GM19351 (cell line): ENCODE measurements around the gene TREM1.
A peak's percentile ranks its signal among the peaks of the same experiment; 100 is the strongest.
"Not testable (repeated sequence)": the region's sequence is repeated elsewhere in the genome, so short reads cannot be mapped to it uniquely, and the experiment has no call there.

Source experiments
- ATAC-seq: cut with Tn5 transposase; IDR thresholded peaks from one replicate; pipeline ENCODE4 v1.9.1; 2021; ENCODE audit warnings: mild to moderate bottlenecking, moderate library complexity; ENCODE audit not compliant: unreplicated experiment

TREM1 gene

DNA sequence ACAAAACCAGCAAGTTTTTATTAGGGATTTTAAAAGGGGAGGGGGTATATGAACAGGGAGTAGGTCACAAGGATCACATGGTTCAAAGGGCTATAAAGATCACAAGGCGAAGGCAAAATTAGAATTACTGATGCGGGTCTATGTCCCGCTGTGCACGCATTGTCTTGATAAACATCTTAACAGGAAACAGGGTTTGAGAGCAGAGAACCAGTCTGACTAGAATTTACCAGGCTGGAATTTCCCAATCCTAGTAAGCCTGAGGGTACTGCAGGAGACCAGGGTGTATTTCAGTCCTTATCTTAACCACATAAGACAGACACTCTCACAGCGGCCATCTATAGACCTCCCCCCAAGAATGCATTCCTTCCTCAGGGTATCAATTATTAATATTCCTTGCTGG lies 10.8 kb upstream of the TREM1 start:
- not testable (repeated sequence) for ATAC-seq

DNA sequence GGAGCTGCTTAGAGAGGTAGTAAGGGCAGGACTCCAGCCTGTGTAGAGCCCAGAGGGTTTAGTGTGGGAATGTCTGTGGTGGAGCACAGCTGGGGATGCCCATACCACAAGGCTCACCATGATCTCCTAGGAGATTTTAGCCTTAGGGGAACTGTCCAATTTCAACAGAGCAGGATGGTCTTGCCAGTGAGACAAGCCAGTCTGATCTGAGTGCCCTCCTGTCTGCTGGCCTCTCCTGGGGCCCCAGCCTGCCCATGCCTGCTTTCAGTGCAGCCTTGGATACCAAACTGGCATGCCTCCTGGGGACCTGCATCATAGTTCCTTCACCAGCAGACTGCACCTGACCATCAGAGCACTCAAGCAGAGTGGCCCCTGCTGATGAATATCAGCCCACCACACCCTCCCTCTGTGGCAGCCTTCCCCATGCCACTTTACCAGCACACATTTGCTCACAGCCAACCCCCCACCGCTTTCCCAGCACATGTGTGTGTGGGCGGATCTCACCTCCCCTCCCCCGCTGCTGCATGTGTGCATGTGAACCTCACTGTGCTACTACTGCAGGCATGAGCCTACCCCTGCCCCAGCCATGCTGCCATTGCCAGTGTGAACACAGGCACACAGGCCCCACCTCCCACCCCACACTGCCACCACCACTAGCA lies 7.9 kb upstream of the TREM1 start:
- no peak for ATAC-seq

DNA sequence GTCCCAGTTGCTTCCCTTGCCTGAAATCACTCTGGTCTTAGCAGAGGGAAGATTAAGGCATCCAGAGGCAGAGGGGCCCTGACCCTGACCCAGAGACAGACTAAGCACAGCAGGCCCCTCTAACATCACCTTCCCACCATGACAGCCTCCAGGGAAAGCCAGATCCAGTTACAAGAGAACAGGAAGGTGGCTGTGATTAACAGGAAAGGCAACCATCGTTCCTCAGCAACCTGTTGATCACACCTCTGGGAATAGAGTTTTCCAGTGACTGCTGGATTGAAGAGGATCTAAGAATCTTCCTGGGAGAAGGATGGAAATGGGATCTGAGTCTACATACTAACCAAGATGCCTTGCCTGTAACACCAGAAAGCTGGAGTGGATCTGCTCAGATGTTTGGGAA lies 5.2 kb upstream of the TREM1 start:
- no peak for ATAC-seq

- no peak for ATAC-seq
These were observed 3.3 kb upstream of the TREM1 start for GRCh38 chr6:41289815-41290214.

DNA sequence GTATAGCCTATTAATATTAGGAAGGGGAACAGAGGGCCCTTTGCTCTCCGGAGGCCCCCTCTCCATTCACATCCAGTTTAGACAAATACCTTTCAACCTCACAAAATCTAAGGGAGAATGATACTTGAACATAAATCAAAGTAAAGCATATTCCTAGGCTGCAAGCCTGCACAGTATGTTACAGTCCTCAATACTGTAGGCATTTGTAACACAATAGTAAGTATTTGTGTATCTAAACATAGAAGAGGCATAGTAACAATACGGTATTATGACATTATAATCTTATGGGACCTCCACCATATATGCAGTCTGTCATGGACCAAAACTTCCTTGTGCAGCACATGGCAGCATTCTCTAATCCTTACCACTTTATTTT lies 2.3 kb upstream of the TREM1 start:
- no peak for ATAC-seq

- peak; percentile 89 for ATAC-seq
These were observed 1.7 kb upstream of the TREM1 start for GRCh38 chr6:41288030-41288753.

DNA sequence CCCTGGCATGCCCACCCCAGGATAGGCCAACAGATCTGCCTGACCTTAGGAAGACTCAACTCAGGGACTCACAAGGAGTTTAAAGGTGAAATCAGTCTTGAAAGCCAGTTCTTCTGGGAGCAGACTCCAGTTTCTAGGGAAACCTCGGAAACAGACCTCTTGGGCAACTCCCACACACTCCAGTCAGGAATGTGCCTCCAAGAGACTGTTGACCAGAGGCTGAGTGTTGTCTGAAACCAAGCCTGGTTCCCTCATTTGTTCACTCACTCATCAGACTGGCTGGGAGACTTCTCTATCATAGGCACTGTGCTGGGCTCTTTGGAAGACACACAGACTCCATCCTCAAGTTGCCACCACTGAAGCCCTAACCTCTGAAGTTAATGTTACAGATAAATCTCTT lies 1.8 kb downstream of the TREM1 start:
- ATAC-seq, result no peak

- no peak for ATAC-seq
These were observed 2.9 kb downstream of the TREM1 start for GRCh38 chr6:41283600-41283999.

- no peak for ATAC-seq
These were observed 6.0 kb downstream of the TREM1 start for GRCh38 chr6:41280381-41281057.

DNA sequence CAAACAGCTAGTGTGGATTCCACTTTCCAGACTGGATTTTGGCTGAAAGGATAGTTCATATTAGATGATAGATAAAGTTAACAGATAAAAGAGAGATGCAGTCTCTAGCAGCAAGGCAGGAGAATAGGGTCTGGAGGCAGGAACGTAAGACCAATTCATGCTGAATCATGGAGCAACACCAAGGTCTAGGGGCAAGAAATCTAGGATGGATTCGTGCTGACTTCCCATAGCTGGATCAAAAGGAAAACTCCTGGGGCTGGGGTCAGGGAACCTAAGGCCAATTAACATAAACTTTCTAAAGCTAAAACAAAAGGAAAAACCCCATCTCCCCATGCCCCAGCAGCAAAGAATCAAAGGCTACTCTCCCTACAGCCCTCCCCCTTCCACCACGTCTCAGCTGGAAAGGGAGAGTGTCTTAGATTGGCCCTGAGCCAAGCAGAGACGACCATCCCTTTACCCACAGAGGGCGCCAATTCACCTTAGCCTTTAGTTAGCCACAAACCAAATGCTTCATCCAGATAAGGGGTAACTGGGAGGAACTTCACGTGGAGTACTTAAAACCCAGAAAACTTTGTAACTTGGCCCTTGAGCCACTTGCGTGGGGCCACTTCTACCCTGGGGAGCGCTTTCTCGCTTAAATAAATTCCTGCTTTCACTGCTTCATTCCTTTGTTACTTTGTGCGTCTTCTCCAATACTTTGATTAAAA lies 7.6 kb downstream of the TREM1 start:
- no peak for ATAC-seq

DNA sequence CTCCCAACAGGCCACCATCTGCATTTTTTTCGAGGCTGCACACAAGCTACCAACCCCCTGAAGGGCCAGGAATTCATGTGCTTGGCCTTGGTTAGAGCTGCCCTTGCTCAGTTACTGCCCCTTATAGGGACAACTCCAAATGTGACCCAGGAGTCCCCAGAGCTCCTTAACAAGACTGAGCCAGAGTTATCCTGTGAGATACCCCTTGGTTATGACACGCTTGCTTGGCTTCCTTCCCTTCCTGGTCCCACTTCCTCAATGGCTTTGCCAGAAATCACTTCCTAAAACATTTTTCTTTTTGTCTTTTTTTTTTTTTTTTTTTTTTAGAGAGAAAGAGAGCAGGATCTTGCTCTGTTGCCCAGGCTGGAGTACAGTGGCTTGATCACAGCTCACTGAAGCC lies 8.9 kb downstream of the TREM1 start:
- no peak for ATAC-seq

GRCh38 chr6:41275489-41275888 lies 11.0 kb downstream of the TREM1 start:
- ATAC-seq, result no peak

DNA sequence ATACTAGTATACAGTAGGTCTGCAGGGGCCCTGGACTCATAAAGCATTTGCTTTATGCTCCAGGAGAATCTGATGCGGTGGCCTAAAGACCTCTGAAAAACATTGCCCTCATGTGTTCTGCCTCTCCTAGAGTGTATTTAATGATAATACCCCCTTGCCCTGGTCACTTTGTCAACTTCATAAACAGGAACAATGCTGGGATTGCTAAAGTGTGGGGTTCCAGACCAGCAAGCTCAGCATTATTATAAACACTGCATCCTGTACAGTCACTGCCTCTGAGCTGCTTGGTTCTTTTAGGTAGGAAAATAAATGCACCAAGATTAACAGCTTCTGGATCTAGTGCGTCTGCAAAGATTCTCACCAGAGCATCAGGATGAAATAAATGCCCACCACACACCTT lies 12.2 kb downstream of the TREM1 start:
- ATAC-seq, result no peak

DNA sequence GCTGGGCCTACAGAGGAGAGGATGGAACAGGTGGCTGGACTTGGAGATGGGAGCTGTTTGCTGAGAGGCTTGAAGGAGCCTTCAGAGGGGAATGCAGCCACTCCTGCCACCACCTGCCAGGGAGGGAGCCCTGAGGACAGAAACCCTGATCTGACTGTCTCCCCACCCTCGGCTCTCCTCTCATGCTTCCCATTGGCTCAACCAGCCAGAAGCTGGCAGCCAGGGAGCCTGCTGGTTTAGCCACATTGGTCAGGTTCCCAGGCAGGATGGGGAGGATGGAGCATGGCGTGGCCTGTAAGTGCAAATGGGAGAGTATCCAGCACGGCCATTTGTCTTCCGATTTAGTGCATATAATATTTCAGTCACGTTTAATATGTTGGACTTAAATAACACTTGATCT lies 12.8 kb downstream of the TREM1 start:
- no peak for ATAC-seq

- no peak for ATAC-seq
These were observed 13.8 kb downstream of the TREM1 start for GRCh38 chr6:41272591-41273240.

GRCh38 chr6:41271901-41272395 lies 14.5 kb downstream of the TREM1 start:
- no peak for ATAC-seq

- no peak for ATAC-seq
These were observed 16.8 kb downstream of the TREM1 start for GRCh38 chr6:41269716-41270115.

GRCh38 chr6:41269166-41269565 lies 17.3 kb downstream of the TREM1 start:
- ATAC-seq, result no peak

GRCh38 chr6:41268478-41268877 lies 18.0 kb downstream of the TREM1 start:
- ATAC-seq, result no peak

- ATAC-seq, result no peak
These were observed 19.9 kb downstream of the TREM1 start for GRCh38 chr6:41266541-41266940.

DNA sequence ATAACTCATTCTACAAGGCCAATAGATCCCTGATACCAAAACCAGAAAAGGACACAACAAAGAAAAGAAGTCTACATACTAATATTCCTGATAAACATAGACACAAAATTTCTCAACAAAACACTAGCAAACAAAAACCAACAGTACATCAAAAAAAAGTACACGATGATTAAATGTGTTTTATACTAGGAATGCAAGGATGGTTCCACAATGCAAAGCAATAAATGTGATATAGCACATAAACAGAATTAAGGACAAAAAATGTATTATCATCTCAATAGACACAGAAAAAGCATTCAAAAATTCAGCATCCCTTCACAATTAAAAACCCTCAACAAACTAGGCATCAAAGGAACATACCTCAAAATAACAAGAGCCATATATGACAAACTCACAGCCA lies 23.2 kb downstream of the TREM1 start:
- no peak for ATAC-seq
